Measurements from ENCODE around the gene FARS2.

The FARS2 gene

GRCh38 chr6:5710936-5711335, 449.6 kb downstream of the FARS2 start:
- no peak for DNase-seq

GRCh38 chr6:5712349-5713215, 451.3 kb downstream of the FARS2 start:
- no peak for DNase-seq

GRCh38 chr6:5713519-5713918, 452.2 kb downstream of the FARS2 start:
- no peak for DNase-seq

GRCh38 chr6:5718231-5718947, 457.1 kb downstream of the FARS2 start:
- DNase-seq: no peak

GRCh38 chr6:5723841-5724691, 462.8 kb downstream of the FARS2 start:
- no peak for DNase-seq

GRCh38 chr6:5724911-5725310, 463.6 kb downstream of the FARS2 start:
- DNase-seq: no peak

GRCh38 chr6:5726976-5727718, 465.8 kb downstream of the FARS2 start:
- DNase-seq: no peak

GRCh38 chr6:5728351-5729079, 467.2 kb downstream of the FARS2 start:
- no peak for DNase-seq

- DNase-seq: no peak
Observed at GRCh38 chr6:5729080-5729434, 467.7 kb downstream of the FARS2 start.

GRCh38 chr6:5729813-5730517, 468.7 kb downstream of the FARS2 start:
- DNase-seq: no peak

- no peak for DNase-seq
Observed at GRCh38 chr6:5730585-5731263, 469.4 kb downstream of the FARS2 start.

- DNase-seq: no peak
Observed at GRCh38 chr6:5731435-5731834, 470.1 kb downstream of the FARS2 start.

GRCh38 chr6:5732496-5732895, 471.2 kb downstream of the FARS2 start:
- DNase-seq: no peak

- DNase-seq: no peak
Observed at GRCh38 chr6:5736016-5736738, 474.9 kb downstream of the FARS2 start.

- DNase-seq: no peak
Observed at GRCh38 chr6:5737460-5737859, 476.1 kb downstream of the FARS2 start.

- DNase-seq: no peak
Observed at GRCh38 chr6:5738211-5738610, 476.9 kb downstream of the FARS2 start.

- DNase-seq: no peak
Observed at GRCh38 chr6:5744497-5744896, 483.2 kb downstream of the FARS2 start.

GRCh38 chr6:5745081-5745480, 483.8 kb downstream of the FARS2 start:
- DNase-seq: no peak

- no peak for DNase-seq
Observed at GRCh38 chr6:5746053-5746758, 484.9 kb downstream of the FARS2 start.
